RWPE1 (cell line): ENCODE results near the gene TRERF1.

Experiments
- CTCF ChIA-PET: fragments of 350-600 bp; sonication (Branson Sonifier 250); formaldehyde crosslinking; extraction: SDS; loops from one replicate; lab custom pipeline; 2021; lab: Yijun Ruan, JAX
- POLR2A ChIA-PET: fragments of 400-600 bp; formaldehyde crosslinking; extraction: SDS; loops from one replicate; lab custom pipeline; 2020; ENCODE audit warnings: antibody characterized with exemption; ENCODE audit not compliant: low non-redundant PET; lab: Yijun Ruan, JAX
- DNase-seq: peaks from one replicate; pipeline ENCODE4 v3.0.0; 2012; ENCODE audit warnings: low spot score
- H3K27ac ChIP-seq: fragments of 450-650 bp; 2 replicates; pipeline ENCODE4 v1.5.1; 2017
- TF ChIP-seq, protein P1 (sequence below): fragments of 450-650 bp; conservative IDR thresholded peaks from 2 replicates; pipeline ENCODE4 v1.5.1; 2017; ENCODE audit warnings: low read depth, mild to moderate bottlenecking

The TRERF1 gene

DNA sequence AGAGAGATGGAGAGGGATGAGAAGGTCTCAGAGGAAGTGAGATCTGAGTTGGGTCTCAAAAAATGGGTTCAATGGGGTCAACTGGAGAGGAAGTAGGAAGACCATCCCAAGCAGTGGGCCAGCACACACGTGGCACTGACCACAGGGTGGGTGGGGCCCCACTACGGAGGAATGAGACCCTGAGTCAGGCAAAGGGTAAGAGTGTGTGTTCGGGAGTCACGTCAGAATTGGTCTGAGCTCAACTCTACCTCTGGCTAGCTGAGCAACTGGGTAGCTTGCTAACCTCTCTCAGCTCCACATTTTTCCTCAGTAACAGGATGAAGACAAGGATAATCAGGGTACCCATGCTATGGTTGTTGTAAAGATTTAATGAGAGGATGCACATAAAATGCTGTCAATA, 79.0 kb downstream of the TRERF1 start:
- ChIA-PET CTCF (no interaction called here), POLR2A (no interaction called here)
- peak overlapping the region; percentile 69 for H3K27ac ChIP-seq
- TF ChIP-seq, protein P1, sequence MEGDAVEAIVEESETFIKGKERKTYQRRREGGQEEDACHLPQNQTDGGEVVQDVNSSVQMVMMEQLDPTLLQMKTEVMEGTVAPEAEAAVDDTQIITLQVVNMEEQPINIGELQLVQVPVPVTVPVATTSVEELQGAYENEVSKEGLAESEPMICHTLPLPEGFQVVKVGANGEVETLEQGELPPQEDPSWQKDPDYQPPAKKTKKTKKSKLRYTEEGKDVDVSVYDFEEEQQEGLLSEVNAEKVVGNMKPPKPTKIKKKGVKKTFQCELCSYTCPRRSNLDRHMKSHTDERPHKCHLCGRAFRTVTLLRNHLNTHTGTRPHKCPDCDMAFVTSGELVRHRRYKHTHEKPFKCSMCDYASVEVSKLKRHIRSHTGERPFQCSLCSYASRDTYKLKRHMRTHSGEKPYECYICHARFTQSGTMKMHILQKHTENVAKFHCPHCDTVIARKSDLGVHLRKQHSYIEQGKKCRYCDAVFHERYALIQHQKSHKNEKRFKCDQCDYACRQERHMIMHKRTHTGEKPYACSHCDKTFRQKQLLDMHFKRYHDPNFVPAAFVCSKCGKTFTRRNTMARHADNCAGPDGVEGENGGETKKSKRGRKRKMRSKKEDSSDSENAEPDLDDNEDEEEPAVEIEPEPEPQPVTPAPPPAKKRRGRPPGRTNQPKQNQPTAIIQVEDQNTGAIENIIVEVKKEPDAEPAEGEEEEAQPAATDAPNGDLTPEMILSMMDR, result no peak
- no peak for DNase-seq

DNA sequence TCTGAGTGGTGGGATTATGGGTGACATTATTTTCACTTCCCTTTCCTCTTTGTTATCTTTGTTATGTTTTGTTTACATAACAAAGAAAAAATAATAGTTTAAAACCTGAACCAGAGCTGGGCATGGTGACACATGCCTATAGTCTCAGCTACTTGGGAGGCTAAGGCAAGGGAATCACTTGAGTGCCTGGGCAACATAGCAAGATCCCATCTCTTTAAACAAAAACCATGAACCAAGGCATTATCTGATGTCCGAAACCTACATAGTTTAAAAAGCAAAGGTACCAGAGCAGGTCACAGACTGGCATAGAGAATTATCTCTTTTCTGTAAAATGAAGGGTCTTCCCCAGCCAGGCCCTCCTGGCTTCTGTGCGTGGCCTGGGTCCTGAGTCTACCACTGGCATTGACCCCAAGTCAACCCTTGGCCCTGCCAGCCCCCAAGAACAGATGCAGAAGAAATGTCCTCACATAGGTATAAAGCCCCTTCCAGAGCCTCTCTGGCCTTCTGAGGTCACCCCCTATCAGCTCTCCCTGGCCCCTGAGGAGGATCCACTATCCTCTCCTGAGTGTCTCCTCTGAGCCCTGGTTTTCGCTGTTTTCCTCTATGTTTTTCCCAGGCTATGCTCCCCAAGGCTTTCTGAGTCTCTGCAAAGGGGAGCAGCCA, 81.3 kb downstream of the TRERF1 start:
- H3K27ac ChIP-seq, result peak overlapping the region; percentile 69
- no peak for DNase-seq
- TF ChIP-seq, protein P1, result no peak
- ChIA-PET POLR2A (no interaction called here), CTCF (no interaction called here)

DNA sequence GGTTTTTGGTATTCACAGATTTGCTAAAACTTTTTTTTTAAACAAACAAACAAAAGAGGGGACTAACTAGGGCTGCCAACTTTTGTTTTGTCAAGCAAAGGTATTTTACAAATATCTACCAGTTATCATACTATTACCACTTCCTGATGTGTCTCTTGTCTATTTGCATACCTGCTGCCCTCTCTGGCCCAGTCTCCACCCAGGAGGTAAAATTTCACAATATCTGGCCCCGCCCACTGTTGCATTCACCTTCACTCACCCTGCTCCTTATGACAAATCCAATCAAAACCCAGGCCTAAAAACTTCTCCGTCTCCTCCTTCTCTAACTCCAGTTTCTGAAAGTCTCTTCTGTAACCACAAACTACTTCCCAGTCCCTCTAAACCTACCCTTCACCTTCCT, 82.2 kb downstream of the TRERF1 start:
- ChIA-PET POLR2A (no interaction called here), CTCF (no interaction called here)
- peak; percentile 67 for DNase-seq
- TF ChIP-seq, protein P1, result no peak
- H3K27ac ChIP-seq, result peak overlapping the region; percentile 61

DNA sequence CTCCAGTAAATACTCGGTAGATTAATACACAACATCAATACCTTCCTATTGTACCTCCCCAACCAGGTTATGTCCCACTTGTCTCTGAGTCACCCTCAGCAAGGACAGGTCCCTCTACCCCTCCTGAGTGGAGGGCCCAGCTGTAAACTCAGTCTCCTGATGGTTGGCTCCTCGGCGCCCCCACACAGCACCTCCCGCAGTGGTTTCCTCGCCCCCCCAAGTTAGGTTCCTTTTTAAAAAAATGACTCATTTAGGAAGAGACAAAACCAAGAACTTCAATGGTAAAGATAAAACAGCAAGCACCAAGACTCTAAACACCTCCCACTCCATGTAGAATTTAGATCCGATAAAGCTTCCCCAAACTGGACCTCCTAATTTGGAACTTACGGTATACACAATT, 83.5 kb downstream of the TRERF1 start:
- POLR2A ChIA-PET, result no interaction called here
- H3K27ac ChIP-seq, result 0 out of 2 replicates have a peak overlapping the region, but pooled peaks have one; percentile 16
- TF ChIP-seq, protein P1, result no peak
- DNase-seq, result no peak
- CTCF ChIA-PET, result no interaction called here

DNA sequence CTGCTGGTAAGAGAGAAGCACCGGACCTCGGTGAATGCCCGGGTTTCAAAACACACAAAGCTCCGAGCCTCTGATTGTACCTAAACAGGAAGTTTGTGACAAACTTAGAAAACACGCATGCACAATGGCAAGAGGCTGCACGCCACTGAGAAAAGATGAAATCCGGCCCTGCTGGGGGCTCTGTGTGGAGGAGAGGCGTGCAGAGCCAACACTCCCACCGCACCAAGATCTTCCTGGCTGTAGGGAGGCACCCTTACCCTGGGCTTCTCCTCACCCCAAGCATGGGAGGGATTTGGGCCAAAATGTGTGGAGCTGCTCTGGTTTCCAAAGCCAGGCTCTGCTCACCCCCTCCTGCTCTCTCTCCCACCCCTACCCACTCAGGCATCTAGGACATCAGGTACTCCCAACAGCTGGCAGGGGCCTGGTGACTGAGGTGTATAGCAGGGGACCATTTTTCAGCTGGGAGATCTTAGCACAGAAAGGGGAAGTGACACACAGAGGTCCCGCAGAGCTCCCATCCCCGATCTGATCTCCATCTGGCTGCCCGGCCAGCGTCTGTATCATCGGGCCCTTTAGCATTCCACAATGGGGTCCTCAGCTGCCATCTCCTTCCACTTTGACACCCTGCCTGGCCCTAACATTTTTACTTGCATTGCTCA, 84.2 kb downstream of the TRERF1 start:
- ChIA-PET CTCF (interaction anchor here (0.6 kb wide), 1 partner anchor 101 kb away, joined by 3 read pairs; no protein-coding TSS in a partner anchor), POLR2A (no interaction called here)
- TF ChIP-seq, protein P1, result no peak
- H3K27ac ChIP-seq, result peak overlapping the region; percentile 16
- DNase-seq, result no peak

DNA sequence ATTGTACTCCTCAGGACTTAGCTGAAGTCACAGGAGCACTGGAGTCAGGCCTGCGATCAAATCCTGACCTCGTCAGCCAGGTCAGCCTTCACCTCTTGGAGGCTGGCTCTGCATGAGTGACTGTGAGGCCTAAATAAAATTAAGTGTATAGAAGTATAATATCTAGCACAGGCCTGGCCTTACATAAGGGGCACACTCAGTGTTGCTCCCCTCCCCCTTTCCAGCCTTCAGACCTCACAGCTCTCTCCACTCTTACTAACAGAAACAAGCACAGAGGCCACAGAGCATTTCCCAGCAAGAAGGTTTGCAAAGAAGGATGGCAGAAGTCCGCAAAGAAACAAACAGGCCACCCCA, 84.8 kb downstream of the TRERF1 start:
- CTCF ChIA-PET, result interaction anchor here (0.6 kb wide), 1 partner anchor 101 kb away, joined by 3 read pairs; no protein-coding TSS in a partner anchor
- POLR2A ChIA-PET, result no interaction called here

More for the DNA sequence above, 84.8 kb downstream of the TRERF1 start:
- TF ChIP-seq, protein P1, result no peak
- H3K27ac ChIP-seq, result peak overlapping the region; percentile 16
- no peak for DNase-seq
